PC-9 (cell line): Measurements from ENCODE around the gene TMEM63B.

ENCODE experiments used
- EZH2 ChIP-seq: fragments of 200-600 bp; sonication (generic); IDR thresholded peaks from 2 replicates; pipeline ENCODE4 v1.8.0; 2017; ENCODE audit warnings: antibody characterized with exemption, low read depth
- TF ChIP-seq, protein P1 (sequence below): fragments of 200-600 bp; sonication (generic); conservative IDR thresholded peaks from 2 replicates; pipeline ENCODE4 v1.6.1; 2017; ENCODE audit warnings: mixed run types, antibody characterized with exemption, mild to moderate bottlenecking, moderate library complexity

GRCh38 chr6:44201200-44201599 lies 73.8 kb downstream of the TMEM63B start:
- TF ChIP-seq, protein P1, sequence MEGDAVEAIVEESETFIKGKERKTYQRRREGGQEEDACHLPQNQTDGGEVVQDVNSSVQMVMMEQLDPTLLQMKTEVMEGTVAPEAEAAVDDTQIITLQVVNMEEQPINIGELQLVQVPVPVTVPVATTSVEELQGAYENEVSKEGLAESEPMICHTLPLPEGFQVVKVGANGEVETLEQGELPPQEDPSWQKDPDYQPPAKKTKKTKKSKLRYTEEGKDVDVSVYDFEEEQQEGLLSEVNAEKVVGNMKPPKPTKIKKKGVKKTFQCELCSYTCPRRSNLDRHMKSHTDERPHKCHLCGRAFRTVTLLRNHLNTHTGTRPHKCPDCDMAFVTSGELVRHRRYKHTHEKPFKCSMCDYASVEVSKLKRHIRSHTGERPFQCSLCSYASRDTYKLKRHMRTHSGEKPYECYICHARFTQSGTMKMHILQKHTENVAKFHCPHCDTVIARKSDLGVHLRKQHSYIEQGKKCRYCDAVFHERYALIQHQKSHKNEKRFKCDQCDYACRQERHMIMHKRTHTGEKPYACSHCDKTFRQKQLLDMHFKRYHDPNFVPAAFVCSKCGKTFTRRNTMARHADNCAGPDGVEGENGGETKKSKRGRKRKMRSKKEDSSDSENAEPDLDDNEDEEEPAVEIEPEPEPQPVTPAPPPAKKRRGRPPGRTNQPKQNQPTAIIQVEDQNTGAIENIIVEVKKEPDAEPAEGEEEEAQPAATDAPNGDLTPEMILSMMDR = no peak
- no peak for TF ChIP-seq EZH2
